KMS-11 (cell line): ENCODE results near the gene DPAGT1.

Experiments used
- H2AFZ ChIP-seq: fragments of 200-600 bp; sonication (generic); 2 replicates; pipeline ENCODE4 v1.6.1; 2016; ENCODE audit warnings: antibody characterized with exemption, mixed run types, low read depth
- H3K27ac ChIP-seq: fragments of 200-600 bp; sonication (generic); 2 replicates; pipeline ENCODE4 v1.6.1; 2016; ENCODE audit warnings: mild to moderate bottlenecking, mixed run types
- H3K27me3 ChIP-seq: fragments of 200-600 bp; sonication (generic); 2 replicates; pipeline ENCODE4 v1.6.1; 2017; ENCODE audit warnings: mild to moderate bottlenecking, low read depth, mixed run types, moderate library complexity; ENCODE audit not compliant: insufficient read depth
- H3K36me3 ChIP-seq: fragments of 200-600 bp; sonication (generic); 2 replicates; pipeline ENCODE4 v1.6.1; 2017; ENCODE audit warnings: mild to moderate bottlenecking, mixed run types; ENCODE audit not compliant: insufficient read depth
- H3K4me1 ChIP-seq: fragments of 200-600 bp; sonication (generic); 2 replicates; pipeline ENCODE4 v1.6.1; 2016; ENCODE audit warnings: mild to moderate bottlenecking, low read depth, mixed run types; ENCODE audit not compliant: poor library complexity, severe bottlenecking
- H3K4me2 ChIP-seq: fragments of 200-600 bp; sonication (generic); 2 replicates; pipeline ENCODE4 v1.7.0; 2016; ENCODE audit warnings: mild to moderate bottlenecking, mixed run types
- H3K4me3 ChIP-seq: fragments of 200-600 bp; sonication (generic); IDR thresholded peaks from 2 replicates; pipeline ENCODE4 v1.6.1; 2017; ENCODE audit warnings: low read depth, low read length, mixed read lengths; ENCODE audit not compliant: insufficient read depth
- H3K79me2 ChIP-seq: fragments of 200-600 bp; sonication (generic); 2 replicates; pipeline ENCODE4 v1.6.1; 2016; ENCODE audit warnings: low read depth, mixed run types; ENCODE audit not compliant: insufficient read depth
- H3K9ac ChIP-seq: fragments of 200-600 bp; sonication (generic); 2 replicates; pipeline ENCODE4 v1.6.1; 2016; ENCODE audit warnings: mild to moderate bottlenecking, mixed run types
- H4K20me1 ChIP-seq: fragments of 200-600 bp; sonication (generic); 2 replicates; pipeline ENCODE4 v1.6.1; 2016; ENCODE audit warnings: mild to moderate bottlenecking, mixed run types; ENCODE audit not compliant: insufficient read depth
- TF ChIP-seq, protein P1 (sequence below): fragments of 200-600 bp; sonication (generic); conservative IDR thresholded peaks from 2 replicates; pipeline ENCODE4 v1.6.1; 2017; ENCODE audit warnings: low read depth, mild to moderate bottlenecking, antibody characterized with exemption, low read length, moderate library complexity, mixed read lengths

The DPAGT1 gene

DNA sequence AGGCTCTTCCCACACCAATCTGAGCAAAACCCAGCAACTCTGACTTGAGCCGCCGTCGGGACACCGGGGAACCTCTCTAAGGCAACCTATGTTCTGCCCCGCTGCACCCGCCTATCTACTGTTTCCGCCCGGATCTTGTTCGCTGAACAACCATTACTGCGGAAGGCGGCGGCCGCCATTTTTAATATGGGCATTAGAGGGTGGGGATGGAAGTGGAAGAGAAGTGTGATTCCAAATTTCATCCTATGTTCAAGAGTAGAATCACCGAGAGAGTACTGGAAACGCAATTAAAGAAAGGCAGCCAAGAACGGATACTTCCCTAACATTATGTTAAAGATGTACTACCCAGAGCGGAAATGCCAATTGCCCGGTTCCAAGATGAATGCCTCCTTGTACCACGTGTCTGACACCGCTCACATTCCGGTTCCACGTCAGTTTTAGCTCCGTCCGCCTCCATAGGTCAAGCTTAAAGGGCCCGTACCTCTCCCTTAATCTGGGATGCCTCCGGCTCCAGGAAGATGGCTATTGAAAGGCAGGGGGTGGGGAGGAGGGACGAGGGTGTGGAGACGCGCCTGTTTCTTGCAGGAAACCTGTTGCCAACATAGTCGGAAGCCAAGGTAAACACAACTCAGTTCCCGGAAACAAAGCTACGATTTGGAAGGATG lies at the start of gene DPAGT1:
TSS of gene DPAGT1 (minus strand) at position 95 of the 665 bp plus-strand sequence. CDS start 198 bp downstream, outside the sequence.
- Histone ChIP-seq H4K20me1 (no peaks in the 10 kb centered on the region), H3K4me2 (peak within 1 kb of the TSS; percentile 94), H3K27me3 (no peaks in the 10 kb centered on the region), H3K36me3 (no peaks in the 10 kb centered on the region), H3K4me1 (peaks cover 40% of the 10 kb centered on the region), H3K9ac (peak within 1 kb of the TSS; percentile 92), H2AFZ (peak within 1 kb of the TSS; percentile 73), H3K27ac (peak within 1 kb of the TSS; percentile 94), H3K4me3 (no peak within 1 kb of the TSS), H3K79me2 (peaks cover 21% of the 10 kb centered on the region; the same call in 1 of the 2 replicates)
- TF ChIP-seq, protein P1, sequence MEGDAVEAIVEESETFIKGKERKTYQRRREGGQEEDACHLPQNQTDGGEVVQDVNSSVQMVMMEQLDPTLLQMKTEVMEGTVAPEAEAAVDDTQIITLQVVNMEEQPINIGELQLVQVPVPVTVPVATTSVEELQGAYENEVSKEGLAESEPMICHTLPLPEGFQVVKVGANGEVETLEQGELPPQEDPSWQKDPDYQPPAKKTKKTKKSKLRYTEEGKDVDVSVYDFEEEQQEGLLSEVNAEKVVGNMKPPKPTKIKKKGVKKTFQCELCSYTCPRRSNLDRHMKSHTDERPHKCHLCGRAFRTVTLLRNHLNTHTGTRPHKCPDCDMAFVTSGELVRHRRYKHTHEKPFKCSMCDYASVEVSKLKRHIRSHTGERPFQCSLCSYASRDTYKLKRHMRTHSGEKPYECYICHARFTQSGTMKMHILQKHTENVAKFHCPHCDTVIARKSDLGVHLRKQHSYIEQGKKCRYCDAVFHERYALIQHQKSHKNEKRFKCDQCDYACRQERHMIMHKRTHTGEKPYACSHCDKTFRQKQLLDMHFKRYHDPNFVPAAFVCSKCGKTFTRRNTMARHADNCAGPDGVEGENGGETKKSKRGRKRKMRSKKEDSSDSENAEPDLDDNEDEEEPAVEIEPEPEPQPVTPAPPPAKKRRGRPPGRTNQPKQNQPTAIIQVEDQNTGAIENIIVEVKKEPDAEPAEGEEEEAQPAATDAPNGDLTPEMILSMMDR = no peak

DNA sequence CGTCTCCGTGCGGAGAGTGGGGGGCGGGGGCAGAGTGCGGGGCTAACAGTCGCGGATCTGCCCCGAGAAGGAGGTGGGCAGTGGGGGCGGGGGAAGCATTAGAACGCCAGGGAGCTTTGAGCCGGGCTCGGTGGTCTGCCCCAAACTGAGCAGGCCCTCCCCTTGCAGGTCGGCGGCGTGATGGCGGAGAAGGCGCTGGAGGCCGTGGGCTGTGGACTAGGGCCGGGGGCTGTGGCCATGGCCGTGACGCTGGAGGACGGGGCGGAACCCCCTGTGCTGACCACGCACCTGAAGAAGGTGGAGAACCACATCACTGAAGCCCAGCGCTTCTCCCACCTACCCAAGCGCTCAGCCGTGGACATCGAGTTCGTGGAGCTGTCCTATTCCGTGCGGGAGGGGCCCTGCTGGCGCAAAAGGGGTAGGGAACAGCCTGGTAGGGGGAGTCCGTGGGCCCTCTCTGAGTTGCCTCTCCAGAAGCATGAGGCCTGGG lies 48.2 kb upstream of the DPAGT1 start:
- TF ChIP-seq, protein P1 = no peak
- Histone ChIP-seq H3K4me1 (no peaks in the 10 kb centered on the region), H3K4me2 (no peak overlapping the region), H3K4me3 (no peak overlapping the region), H3K27ac (no peak overlapping the region), H2AFZ (no peak overlapping the region), H3K9ac (no peak overlapping the region), H3K79me2 (no peaks in the 10 kb centered on the region), H4K20me1 (no peaks in the 10 kb centered on the region), H3K27me3 (peaks cover 16% of the 10 kb centered on the region), H3K36me3 (no peaks in the 10 kb centered on the region)

DNA sequence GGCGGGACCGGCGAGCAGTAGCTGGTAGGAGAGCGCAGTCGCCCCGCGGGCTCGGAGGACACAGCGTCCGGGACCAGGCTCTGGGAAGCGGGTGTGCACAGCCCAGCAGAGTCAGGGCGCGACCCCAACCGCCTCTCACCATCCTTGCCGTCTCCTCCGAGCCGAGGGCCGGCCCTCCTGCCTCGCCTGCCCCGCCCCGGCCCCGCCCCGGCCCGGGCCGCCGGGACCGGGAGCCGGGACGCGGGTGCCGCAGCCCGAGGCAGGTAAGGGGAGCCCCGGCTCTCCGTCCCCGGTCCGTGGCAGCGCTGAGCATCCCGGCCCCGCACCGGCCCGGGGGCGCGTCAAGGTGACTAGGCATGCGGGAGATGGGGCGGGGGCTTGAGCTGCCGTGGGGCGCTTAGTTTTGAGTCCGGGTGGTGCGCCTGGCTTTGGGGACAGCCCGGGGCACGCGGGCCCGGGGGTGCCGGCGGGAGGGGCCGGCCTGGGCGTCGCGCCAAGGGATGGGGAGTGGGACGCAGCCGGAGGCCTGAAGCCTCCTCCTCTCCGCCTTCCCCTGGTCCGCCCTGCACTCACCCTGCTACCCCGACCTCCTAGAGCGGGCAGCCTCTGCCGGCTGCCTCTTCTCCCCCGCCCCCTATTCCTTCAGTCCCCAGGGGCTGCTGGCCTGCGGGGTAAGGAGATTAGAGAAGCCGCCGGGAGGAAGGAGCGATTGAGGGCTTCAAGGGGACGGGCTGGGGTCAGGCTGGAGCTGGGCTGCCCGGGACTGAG lies 47.5 kb upstream of the DPAGT1 start, which contains the start of gene ABCG4:
TSS of gene ABCG4 (plus strand) at position 35 of the 768 bp plus-strand sequence. CDS start 914 bp downstream, outside the sequence.
- Histone ChIP-seq H3K9ac (no peak within 1 kb of the TSS), H4K20me1 (no peaks in the 10 kb centered on the region), H3K4me3 (no peak within 1 kb of the TSS), H3K4me2 (peak within 1 kb of the TSS; percentile 68), H2AFZ (peak within 1 kb of the TSS; percentile 57), H3K27me3 (peaks cover 16% of the 10 kb centered on the region), H3K79me2 (no peaks in the 10 kb centered on the region), H3K36me3 (no peaks in the 10 kb centered on the region), H3K27ac (no peak within 1 kb of the TSS), H3K4me1 (no peaks in the 10 kb centered on the region)
- TF ChIP-seq, protein P1 = no peak

DNA sequence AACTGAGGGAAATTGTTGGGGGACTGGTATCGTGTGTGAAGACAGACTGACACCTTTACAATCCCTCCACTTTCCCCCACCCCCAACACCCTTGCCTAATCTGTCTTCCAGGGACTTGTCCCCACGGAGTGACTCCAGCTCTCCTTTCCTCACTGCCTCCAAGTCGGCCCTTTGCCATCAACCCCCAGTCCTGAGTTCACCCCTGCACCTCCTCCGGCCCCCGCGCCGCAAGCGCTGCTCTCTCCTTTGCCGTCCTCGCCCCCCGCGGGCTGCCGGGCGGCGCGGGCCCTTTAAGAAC lies 47.0 kb upstream of the DPAGT1 start:
- H3K4me1 ChIP-seq = no peaks in the 10 kb centered on the region
- no peak overlapping the region for H3K4me3 ChIP-seq
- H4K20me1 ChIP-seq = no peaks in the 10 kb centered on the region
- TF ChIP-seq, protein P1 = no peak
- peaks cover 16% of the 10 kb centered on the region for H3K27me3 ChIP-seq
- no peak overlapping the region for H3K9ac ChIP-seq
- no peak overlapping the region for H3K27ac ChIP-seq
- H3K79me2 ChIP-seq = no peaks in the 10 kb centered on the region
- no peaks in the 10 kb centered on the region for H3K36me3 ChIP-seq
- peak overlapping the region; percentile 68 for H3K4me2 ChIP-seq
- H2AFZ ChIP-seq = peak overlapping the region; percentile 57
